Measurements from ENCODE around the gene CELSR2.

DNA sequence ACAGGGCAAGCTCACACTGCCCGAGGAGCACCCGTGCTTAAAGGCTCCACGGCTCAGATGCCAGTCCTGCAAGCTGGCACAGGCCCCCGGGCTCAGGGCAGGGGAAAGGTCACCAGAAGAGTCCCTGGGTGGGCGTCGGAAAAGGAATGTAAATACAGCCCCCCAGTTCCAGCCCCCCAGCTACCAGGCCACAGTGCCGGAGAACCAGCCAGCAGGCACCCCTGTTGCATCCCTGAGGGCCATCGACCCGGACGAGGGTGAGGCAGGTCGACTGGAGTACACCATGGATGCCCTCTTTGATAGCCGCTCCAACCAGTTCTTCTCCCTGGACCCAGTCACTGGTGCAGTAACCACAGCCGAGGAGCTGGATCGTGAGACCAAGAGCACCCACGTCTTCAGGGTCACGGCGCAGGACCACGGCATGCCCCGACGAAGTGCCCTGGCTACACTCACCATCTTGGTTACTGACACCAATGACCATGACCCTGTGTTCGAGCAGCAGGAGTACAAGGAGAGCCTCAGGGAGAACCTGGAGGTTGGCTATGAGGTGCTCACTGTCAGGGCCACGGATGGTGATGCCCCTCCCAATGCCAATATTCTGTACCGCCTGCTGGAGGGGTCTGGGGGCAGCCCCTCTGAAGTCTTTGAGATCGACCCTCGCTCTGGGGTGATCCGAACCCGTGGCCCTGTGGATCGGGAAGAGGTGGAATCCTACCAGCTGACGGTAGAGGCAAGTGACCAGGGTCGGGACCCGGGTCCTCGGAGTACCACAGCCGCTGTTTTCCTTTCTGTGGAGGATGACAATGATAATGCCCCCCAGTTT lies 1.3 kb downstream of the CELSR2 start:
- TF ChIP-seq POLR2A (IDR thresholded peaks at IDR 0.05; ENCODE audit: extremely low read depth, insufficient read length) = no peak
- TF ChIP-seq CTCF (IDR thresholded peaks at IDR 0.05; ENCODE audit: low read depth, low read length) = no peak
- TF ChIP-seq MYC (IDR thresholded peaks at IDR 0.05; ENCODE audit: low read depth, low read length) = no peak
- TF ChIP-seq, protein P1, sequence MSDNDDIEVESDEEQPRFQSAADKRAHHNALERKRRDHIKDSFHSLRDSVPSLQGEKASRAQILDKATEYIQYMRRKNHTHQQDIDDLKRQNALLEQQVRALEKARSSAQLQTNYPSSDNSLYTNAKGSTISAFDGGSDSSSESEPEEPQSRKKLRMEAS (IDR thresholded peaks at IDR 0.05; ENCODE audit: low read depth, low read length) = no peak

Data from NB4 (cell line).